ENCODE results near the gene TRAM2.

DNA sequence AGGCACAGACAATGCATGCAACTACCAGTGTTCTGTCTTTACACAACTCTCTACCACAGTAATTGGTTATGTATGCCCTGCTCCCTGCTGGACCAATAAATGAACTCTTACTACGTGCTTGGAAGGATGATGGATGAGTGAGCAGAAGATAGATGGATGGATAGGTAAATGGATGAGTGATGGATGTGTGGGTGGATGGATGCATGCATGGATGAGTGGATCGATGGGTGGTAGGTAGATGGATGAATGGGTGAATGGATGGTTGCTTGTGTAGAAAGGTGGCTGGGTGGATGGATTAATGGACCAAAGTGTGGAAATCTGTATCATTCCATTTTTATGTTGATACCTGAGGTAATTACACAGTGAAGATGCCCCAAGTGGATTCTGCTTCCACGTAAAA is 10.1 kb upstream of the TRAM2 start:
- TF ChIP-seq OSR1 (CRISPR knock-in tag; IDR thresholded peaks at IDR 0.05) (no peak), PPARA (CRISPR knock-in tag; IDR thresholded peaks at IDR 0.05; ENCODE audit: borderline replicate concordance) (no peak)
- TF ChIP-seq, protein P1, sequence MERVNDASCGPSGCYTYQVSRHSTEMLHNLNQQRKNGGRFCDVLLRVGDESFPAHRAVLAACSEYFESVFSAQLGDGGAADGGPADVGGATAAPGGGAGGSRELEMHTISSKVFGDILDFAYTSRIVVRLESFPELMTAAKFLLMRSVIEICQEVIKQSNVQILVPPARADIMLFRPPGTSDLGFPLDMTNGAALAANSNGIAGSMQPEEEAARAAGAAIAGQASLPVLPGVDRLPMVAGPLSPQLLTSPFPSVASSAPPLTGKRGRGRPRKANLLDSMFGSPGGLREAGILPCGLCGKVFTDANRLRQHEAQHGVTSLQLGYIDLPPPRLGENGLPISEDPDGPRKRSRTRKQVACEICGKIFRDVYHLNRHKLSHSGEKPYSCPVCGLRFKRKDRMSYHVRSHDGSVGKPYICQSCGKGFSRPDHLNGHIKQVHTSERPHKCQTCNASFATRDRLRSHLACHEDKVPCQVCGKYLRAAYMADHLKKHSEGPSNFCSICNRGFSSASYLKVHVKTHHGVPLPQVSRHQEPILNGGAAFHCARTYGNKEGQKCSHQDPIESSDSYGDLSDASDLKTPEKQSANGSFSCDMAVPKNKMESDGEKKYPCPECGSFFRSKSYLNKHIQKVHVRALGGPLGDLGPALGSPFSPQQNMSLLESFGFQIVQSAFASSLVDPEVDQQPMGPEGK (CRISPR knock-in tag; IDR thresholded peaks at IDR 0.05; ENCODE audit: borderline replicate concordance), result no peak
- TF ChIP-seq, protein P2, sequence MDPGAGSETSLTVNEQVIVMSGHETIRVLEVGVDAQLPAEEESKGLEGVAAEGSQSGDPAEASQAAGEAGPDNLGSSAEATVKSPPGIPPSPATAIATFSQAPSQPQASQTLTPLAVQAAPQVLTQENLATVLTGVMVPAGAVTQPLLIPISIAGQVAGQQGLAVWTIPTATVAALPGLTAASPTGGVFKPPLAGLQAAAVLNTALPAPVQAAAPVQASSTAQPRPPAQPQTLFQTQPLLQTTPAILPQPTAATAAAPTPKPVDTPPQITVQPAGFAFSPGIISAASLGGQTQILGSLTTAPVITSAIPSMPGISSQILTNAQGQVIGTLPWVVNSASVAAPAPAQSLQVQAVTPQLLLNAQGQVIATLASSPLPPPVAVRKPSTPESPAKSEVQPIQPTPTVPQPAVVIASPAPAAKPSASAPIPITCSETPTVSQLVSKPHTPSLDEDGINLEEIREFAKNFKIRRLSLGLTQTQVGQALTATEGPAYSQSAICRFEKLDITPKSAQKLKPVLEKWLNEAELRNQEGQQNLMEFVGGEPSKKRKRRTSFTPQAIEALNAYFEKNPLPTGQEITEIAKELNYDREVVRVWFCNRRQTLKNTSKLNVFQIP (CRISPR knock-in tag; IDR thresholded peaks at IDR 0.05; ENCODE audit: borderline replicate concordance, low read depth), result no peak

All from SK-N-SH treated with all-trans-retinoic acid at 6 μM for 48 hours (cell line).